GM12878 (cell line): ENCODE measurements around the gene USF1. TPM values are rescaled to one million over a fixed set of nuclear protein-coding genes. Genes with fewer than 3 reads are reported as not detected.

Experiments
- ATAC-seq: fragments of 200-7000 bp; cut with Tn5 transposase; 3 replicates; pipeline ENCODE4 v1.9.1; 2020; ENCODE audit warnings: mild to moderate bottlenecking, moderate library complexity
- BruUV-seq: library from RNA; stranded (reverse); fragments of 400-500 nt; replicated peaks from 2 replicates; lab custom pipeline; 2021; lab: Mats Ljungman, UMichigan
- CTCF ChIA-PET: fragments of 300-600 bp; sonication (Branson Sonifier 250); formaldehyde crosslinking; extraction: SDS; loops from one replicate; lab custom pipeline; 2021; ENCODE audit warnings: inconsistent platforms; lab: Yijun Ruan, JAX
- POLR2A ChIA-PET: fragments of 350-600 bp; formaldehyde crosslinking; extraction: SDS; loops from one replicate; lab custom pipeline; 2021; ENCODE audit warnings: inconsistent platforms; lab: Charles Lee
- RAD21 ChIA-PET: fragments of 300-600 bp; sonication (Branson Sonifier 250); formaldehyde crosslinking; loops from one replicate; lab custom pipeline; 2023; ENCODE audit warnings: antibody characterized with exemption; ENCODE audit not compliant: unreplicated experiment; lab: Charles Lee
- SMC1A ChIA-PET: fragments of 300-600 bp; sonication (Branson Sonifier 250); formaldehyde crosslinking; loops from one replicate; lab custom pipeline; 2023; ENCODE audit not compliant: unreplicated experiment, uncharacterized antibody; lab: Charles Lee
- DNase-seq: peaks from one replicate; pipeline ENCODE4 v3.0.0-alpha.2; 2011; ENCODE audit warnings: low read depth, low spot score
- FAIRE-seq: peaks from 3 replicates; lab custom pipeline; 2011; peaks lifted over from hg19 to GRCh38; lab: Jason Lieb, UNC
- H2AFZ ChIP-seq: 2 replicates; pipeline ENCODE4 v1.6.0; 2011; ENCODE audit warnings: low read depth, low read length, control low read depth; ENCODE audit not compliant: control insufficient read depth
- H3K27ac ChIP-seq: 2 replicates; pipeline ENCODE4 v1.5.1; 2011; ENCODE audit warnings: control low read depth; ENCODE audit not compliant: control insufficient read depth, insufficient read depth
- H3K27me3 ChIP-seq, 2 experiments: replicated peaks in 1 of 2; 2 replicates each; pipeline versions ENCODE4 v1.6.0 to v1.6.1; 2011; ENCODE audit warnings: low read length in 1 of 2; ENCODE audit not compliant: control insufficient read depth in 2 of 2, insufficient read depth in 2 of 2
- H3K36me3 ChIP-seq, 2 experiments: 2 replicates each; pipeline ENCODE4 v1.5.1; 2011; ENCODE audit warnings: low read length in 1 of 2; ENCODE audit not compliant: control insufficient read depth in 2 of 2, insufficient read depth in 2 of 2
- H3K4me1 ChIP-seq: 2 replicates; pipeline ENCODE4 v1.6.1; 2011; ENCODE audit warnings: mild to moderate bottlenecking, low read length, moderate library complexity, mixed read lengths; ENCODE audit not compliant: control insufficient read depth, insufficient read depth
- H3K4me2 ChIP-seq: 2 replicates; pipeline ENCODE4 v1.6.0; 2011; ENCODE audit warnings: control low read depth; ENCODE audit not compliant: control insufficient read depth, insufficient read depth
- H3K4me3 ChIP-seq: fragments of 200-600 bp; sonication (generic); 2 replicates; pipeline ENCODE4 v1.5.1; 2016
- H3K79me2 ChIP-seq: 2 replicates; pipeline ENCODE4 v1.6.0; 2011; ENCODE audit warnings: low read length; ENCODE audit not compliant: control insufficient read depth, insufficient read depth
- H3K9ac ChIP-seq: 2 replicates; pipeline ENCODE4 v1.8.0; 2011; ENCODE audit warnings: low read length, control low read depth, mixed read lengths; ENCODE audit not compliant: control insufficient read depth, insufficient read depth
- H3K9me3 ChIP-seq: replicated peaks from 3 replicates; pipeline ENCODE4 v1.5.1; 2011; ENCODE audit warnings: mild to moderate bottlenecking, low read length; ENCODE audit not compliant: control insufficient read depth, insufficient read depth
- H4K20me1 ChIP-seq: 2 replicates; pipeline ENCODE4 v1.6.0; 2011; ENCODE audit not compliant: control insufficient read depth, insufficient read depth
- CREM ChIP-seq: IDR thresholded peaks from 2 replicates; pipeline ENCODE4 v1.6.1; 2014; ENCODE audit warnings: antibody characterized with exemption, low read depth
- FOXK2 ChIP-seq: fragments of 450-650 bp; IDR thresholded peaks from 2 replicates; pipeline ENCODE4 v1.6.1; 2017; ENCODE audit warnings: mild to moderate bottlenecking, moderate library complexity
- MLLT1 ChIP-seq: fragments of 450-650 bp; IDR thresholded peaks from 2 replicates; pipeline ENCODE4 v1.6.1; 2016; ENCODE audit warnings: mild to moderate bottlenecking
- MYB ChIP-seq: fragments of 150-350 bp; IDR thresholded peaks from 2 replicates; pipeline ENCODE4 v1.6.1; 2014; ENCODE audit warnings: mild to moderate bottlenecking, low read depth, low read length, borderline replicate concordance
- MYC ChIP-seq: IDR thresholded peaks from 2 replicates; pipeline ENCODE4 v1.6.1; 2011; ENCODE audit warnings: mild to moderate bottlenecking, low read length, moderate library complexity, inconsistent platforms; ENCODE audit not compliant: insufficient read depth, insufficient replicate concordance, insufficient read length, severe bottlenecking
- WGBS: methylation state at CpG from one replicate; pipeline ENCODE4 v1.1.6; 2016; ENCODE audit warnings: low lambda C conversion rate; ENCODE audit not compliant: insufficient replicate concordance, insufficient coverage; ENCODE audit errors: missing lambda C conversion rate; 5-methylcytosine and 5-hydroxymethylcytosine counted together
- in situ Hi-C: fragments of 300-500 bp; cut with MboI; formaldehyde crosslinking; loops from 9 replicates; pipeline ENCODE4 v1.14.3; 2018; ENCODE audit warnings: mixed read lengths
- intact Hi-C: fragments of 100-400 bp; cut with micrococcal nuclease; formaldehyde crosslinking; loops from one replicate; pipeline ENCODE4 v1.14.2; 2022; ENCODE audit not compliant: unreplicated experiment
- polyA plus RNA-seq, 11 experiments: library from polyadenylated mRNA; depleted of rRNA in 4 of 11; unstranded in 6 of 11; stranded (reverse) in 5 of 11; fragments of >200 nt; fragmentation: Nextera tagmentation in 4 of 11; fragmentation: Illumina TruSeq in 1 of 11; extraction: Ambion mirVana in 4 of 11; extraction: Trizol in 1 of 11; gene quantifications; 1 replicate in 1 of 11; 2 replicates in 10 of 11; pipeline versions ENCODE4 v1.2.1 to v1.2.3, GENCODE V29; 2011 to 2016; ENCODE audit warnings: inconsistent platforms in 2 of 11, missing spikeins in 2 of 11, low read depth in 1 of 11
- total RNA-seq, 4 experiments: library from RNA; depleted of rRNA in 3 of 4; stranded (reverse); fragments of >200 nt in 3 of 4; fragmentation: Illumina TruSeq in 1 of 4; extraction: Trizol in 1 of 4; gene quantifications; 2 replicates each; pipeline versions ENCODE4 v1.2.1 to v1.2.3, GENCODE V29; 2013 to 2021

USF1 gene
- total and polyA plus RNA-seq, 10 of the 15 experiments (the other 5 are each of a cell fraction or from before 2014, with no cell fraction given), result 9.4 to 92.1 (median 53.5) TPM

- H3K4me2 ChIP-seq, result no peak overlapping the region
- H3K4me3 ChIP-seq, result no peak overlapping the region
- TF ChIP-seq MLLT1, result no peak
- TF ChIP-seq FOXK2, result no peak
- TF ChIP-seq CREM, result no peak
- TF ChIP-seq MYB, result no peak
- TF ChIP-seq MYC, result no peak
- no peak overlapping the region for H3K9ac ChIP-seq
- no peaks in the 10 kb centered on the region for H4K20me1 ChIP-seq
- RAD21 ChIA-PET, result interaction anchor here (1.4 kb wide), 1 partner anchor 12 kb away, joined by 3 read pairs; no protein-coding TSS in a partner anchor
- ATAC-seq (no peak), FAIRE-seq (no peak), DNase-seq (no peak)
- no peaks in the 10 kb centered on the region for H3K9me3 ChIP-seq
- no peak overlapping the region for H2AFZ ChIP-seq
- 60% methylated on average over 10 of the region's 10 CpGs for WGBS
- CTCF ChIA-PET, result interaction anchor here (0.6 to 1.3 kb wide), 3 partner anchors 10 to 12 kb away, joined by 3 to 5 read pairs (median 3); no protein-coding TSS in a partner anchor
- H3K27ac ChIP-seq, result no peak overlapping the region
- SMC1A ChIA-PET, result interaction anchor here (1.6 to 2.7 kb wide), 3 partner anchors 10 to 13 kb away, joined by 3 to 8 read pairs (median 4); no protein-coding TSS in a partner anchor
- H3K27me3 ChIP-seq, result no peaks in the 10 kb centered on the region
- no peaks in the 10 kb centered on the region; the same call in 1 of the 2 replicates for H3K4me1 ChIP-seq
- in situ Hi-C loops, result no loop called here
- no peaks in the 10 kb centered on the region for H3K36me3 ChIP-seq
- intact Hi-C loops, result no loop called here
- POLR2A ChIA-PET, result no interaction called here
- no TSS peak for BruUV-seq
- no peaks in the 10 kb centered on the region for H3K79me2 ChIP-seq
These were observed 38.2 kb upstream of the USF1 start for GRCh38 chr1:161083748-161084596.
